A673 (cell line): ENCODE data around the gene NOLC1.

ENCODE experiments used
- CTCF ChIP-seq: fragments of 300-800, 200-600 bp; sonication (generic); conservative IDR thresholded peaks from 2 replicates; pipeline ENCODE4 v1.5.1; 2017; ENCODE audit warnings: low read depth, mild to moderate bottlenecking, antibody characterized with exemption, low read length, moderate library complexity, mixed read lengths
- EZH2 ChIP-seq: fragments of 200-600 bp; sonication (generic); IDR thresholded peaks from 2 replicates; pipeline ENCODE4 v1.6.1; 2017; ENCODE audit warnings: borderline replicate concordance, low read depth, mild to moderate bottlenecking, mixed read lengths, antibody characterized with exemption, low read length; ENCODE audit not compliant: poor library complexity, severe bottlenecking

- TF ChIP-seq CTCF: no peak
- no peak for TF ChIP-seq EZH2
Observed at GRCh38 chr10:102185811-102186527, 33.8 kb downstream of the NOLC1 start.
